Astrocyte of the cerebellum (primary cell): ENCODE data around the gene BAZ2B.

Experiments used
- DNase-seq: peaks from one replicate; pipeline ENCODE4 v3.0.0-alpha.2; 2011; ENCODE audit warnings: low read depth
- H3K4me3 ChIP-seq: 2 replicates; pipeline ENCODE4 v1.5.1; 2011; ENCODE audit warnings: mild to moderate bottlenecking, low read depth, low read length, moderate library complexity
- in situ Hi-C: cut with HindIII; loops from 2 replicates; pipeline ENCODE4 v1.10.0; 2017; ENCODE audit warnings: low sequenced_read_pairs
- TF ChIP-seq, protein P1 (sequence below): IDR thresholded peaks from 2 replicates; pipeline ENCODE4 v1.5.1; 2012; ENCODE audit warnings: low read length, low read depth, moderate library complexity, mild to moderate bottlenecking; ENCODE audit errors: missing control alignments

BAZ2B gene

DNA sequence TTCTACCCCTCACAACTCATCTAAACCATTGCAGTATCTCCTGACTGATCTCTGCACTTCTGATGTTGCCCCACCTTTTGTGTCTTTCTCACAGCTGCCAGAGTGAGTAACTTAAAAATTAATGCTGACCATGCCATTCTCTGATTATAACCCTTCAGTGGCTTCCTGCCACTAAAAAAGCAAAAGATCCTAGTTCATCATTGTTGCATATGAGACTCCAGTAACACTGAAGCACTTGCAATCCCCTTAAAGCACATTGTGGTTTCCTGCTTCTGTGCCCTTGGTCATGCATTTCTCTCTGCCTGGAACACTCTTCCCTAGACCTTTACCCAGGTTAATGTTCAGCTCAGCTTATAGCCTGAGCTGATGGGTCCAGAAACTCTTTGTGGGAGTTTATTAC lies 234.8 kb downstream of the BAZ2B start:
- no peak overlapping the region for H3K4me3 ChIP-seq
- in situ Hi-C loops: no loop called here
- DNase-seq: no peak
- TF ChIP-seq, protein P1, sequence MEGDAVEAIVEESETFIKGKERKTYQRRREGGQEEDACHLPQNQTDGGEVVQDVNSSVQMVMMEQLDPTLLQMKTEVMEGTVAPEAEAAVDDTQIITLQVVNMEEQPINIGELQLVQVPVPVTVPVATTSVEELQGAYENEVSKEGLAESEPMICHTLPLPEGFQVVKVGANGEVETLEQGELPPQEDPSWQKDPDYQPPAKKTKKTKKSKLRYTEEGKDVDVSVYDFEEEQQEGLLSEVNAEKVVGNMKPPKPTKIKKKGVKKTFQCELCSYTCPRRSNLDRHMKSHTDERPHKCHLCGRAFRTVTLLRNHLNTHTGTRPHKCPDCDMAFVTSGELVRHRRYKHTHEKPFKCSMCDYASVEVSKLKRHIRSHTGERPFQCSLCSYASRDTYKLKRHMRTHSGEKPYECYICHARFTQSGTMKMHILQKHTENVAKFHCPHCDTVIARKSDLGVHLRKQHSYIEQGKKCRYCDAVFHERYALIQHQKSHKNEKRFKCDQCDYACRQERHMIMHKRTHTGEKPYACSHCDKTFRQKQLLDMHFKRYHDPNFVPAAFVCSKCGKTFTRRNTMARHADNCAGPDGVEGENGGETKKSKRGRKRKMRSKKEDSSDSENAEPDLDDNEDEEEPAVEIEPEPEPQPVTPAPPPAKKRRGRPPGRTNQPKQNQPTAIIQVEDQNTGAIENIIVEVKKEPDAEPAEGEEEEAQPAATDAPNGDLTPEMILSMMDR: no peak

DNA sequence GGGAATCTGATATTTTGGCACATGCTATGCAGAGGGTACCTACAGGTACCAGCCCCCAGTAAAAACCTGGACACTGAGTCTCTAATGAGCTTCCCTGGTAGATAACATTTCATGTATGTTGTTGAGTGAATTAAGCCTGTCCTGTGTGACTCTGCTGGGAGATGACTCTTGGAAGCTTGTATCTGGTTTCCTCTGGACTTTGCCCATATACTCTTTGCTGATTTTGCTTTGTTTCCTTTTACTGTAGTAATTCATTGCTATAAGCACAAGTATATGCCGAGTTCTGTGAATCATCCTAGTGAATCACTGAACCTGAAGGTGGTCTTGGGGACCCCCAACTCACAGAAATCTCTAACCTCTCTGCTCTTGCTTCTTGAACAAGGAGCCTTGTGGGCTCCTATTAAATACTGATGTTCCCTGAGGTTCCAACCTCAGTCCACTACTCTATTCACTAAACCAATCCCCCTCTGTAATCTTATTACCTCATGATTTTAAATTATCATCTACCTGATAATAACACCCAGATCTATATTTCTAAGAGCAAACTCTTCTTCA lies 235.6 kb downstream of the BAZ2B start:
- no peak overlapping the region for H3K4me3 ChIP-seq
- in situ Hi-C loops: no loop called here
- TF ChIP-seq, protein P1: no peak
- no peak for DNase-seq

DNA sequence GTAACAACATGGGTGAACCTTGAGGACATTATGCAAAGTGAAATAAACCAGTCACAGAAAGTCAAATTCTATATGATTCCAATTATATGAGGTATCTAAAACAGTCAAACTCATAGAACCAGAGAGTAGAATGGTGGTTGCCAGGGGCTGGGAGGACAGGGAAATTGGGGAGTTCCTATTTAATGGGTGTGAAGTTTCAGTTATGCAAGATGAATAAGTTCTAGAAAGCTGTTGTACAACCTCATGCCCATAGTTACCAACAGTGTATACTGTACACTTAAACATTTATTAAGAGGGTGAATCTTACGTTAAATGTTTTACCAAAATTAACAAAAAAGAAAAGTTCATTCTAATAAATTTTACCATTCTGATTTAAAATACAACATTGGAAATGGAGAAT lies 237.2 kb downstream of the BAZ2B start:
- DNase-seq: no peak
- H3K4me3 ChIP-seq: no peak overlapping the region
- in situ Hi-C loops: no loop called here
- TF ChIP-seq, protein P1: no peak

DNA sequence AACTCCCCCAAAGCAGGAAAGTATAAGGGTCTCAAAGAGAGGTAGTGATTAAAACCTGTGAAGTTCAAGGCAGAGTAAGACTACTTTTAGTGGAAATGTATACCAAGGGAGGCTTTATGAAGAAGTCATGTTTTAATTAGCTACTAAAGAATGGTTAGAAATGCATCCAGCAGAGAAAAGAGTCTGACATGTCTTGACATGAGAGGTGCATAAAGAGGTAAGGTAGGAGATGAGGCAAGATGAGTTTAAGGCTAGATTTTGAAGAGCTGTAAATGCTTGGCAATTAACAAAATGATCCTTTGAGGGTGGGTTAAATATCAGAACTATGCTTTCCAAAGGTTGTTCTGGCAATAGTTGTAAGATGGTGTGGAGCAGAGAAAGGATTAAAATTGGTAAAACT lies 241.1 kb downstream of the BAZ2B start:
- in situ Hi-C loops: no loop called here
- DNase-seq: no peak
- no peak overlapping the region for H3K4me3 ChIP-seq
- TF ChIP-seq, protein P1: no peak

DNA sequence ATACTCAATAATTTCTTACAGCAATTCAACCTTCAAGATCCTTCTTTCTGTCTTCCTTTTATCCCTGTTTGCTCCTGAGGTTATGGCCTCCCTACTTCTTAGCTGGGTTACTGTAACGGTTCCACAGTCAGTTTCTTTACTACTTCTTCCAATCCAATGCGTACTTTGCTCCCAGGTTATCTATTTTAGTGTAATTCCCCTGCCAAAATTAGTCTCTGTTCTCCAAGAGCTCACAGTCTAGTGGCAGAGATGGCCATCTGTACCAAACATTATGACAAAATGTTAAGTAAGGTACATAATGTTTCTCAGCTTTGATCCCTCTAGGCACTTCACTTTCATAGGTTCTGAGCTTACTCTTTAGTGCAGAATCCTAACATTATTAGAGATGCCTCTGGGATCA lies 244.8 kb downstream of the BAZ2B start:
- H3K4me3 ChIP-seq: no peak overlapping the region
- in situ Hi-C loops: no loop called here
- TF ChIP-seq, protein P1: no peak

DNA sequence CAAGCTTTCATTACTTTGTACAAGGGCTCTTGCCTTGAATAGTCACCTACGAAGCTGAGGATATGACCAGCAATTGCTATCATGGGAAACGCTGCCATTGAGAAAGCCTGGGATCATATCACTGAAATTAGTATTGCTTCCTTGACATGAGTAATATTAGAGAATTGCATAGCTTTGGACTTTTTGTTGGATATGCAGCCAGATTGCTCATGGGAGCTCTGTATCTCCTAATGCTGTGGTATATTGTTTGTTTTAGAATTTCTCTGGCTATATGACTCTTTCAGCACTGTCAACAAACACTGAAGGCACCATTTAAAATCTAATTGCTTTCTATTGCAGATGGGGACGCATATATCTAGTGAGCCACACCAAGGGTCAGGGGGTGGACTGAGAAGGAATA lies 249.8 kb downstream of the BAZ2B start:
- DNase-seq: no peak
- TF ChIP-seq, protein P1: no peak
- in situ Hi-C loops: no loop called here
- no peak overlapping the region for H3K4me3 ChIP-seq

More for the DNA sequence above, 244.8 kb downstream of the BAZ2B start:
- no peak for DNase-seq
